ENCODE measurements around the gene CTIF.

CTIF gene

GRCh38 chr18:48752928-48753327 is 214.1 kb downstream of the CTIF start:
- no peaks in the 10 kb centered on the region for H3K4me1 ChIP-seq (ENCODE audit: low read length)
- H3K4me3 ChIP-seq (ENCODE audit: low read length), result no peak overlapping the region
- H3K27ac ChIP-seq (ENCODE audit: low read length), result no peak overlapping the region
- no peak overlapping the region for H3K4me2 ChIP-seq (ENCODE audit: low read depth, low read length)
- no peaks in the 10 kb centered on the region for H3K36me3 ChIP-seq (replicated peaks; ENCODE audit: insufficient read depth, low read length)
- no peak for DNase-seq
- TF ChIP-seq CTCF (IDR thresholded peaks at IDR 0.05; ENCODE audit: low read length) (no peak), EZH2phosphoT487 (IDR thresholded peaks at IDR 0.05; ENCODE audit: low read length) (no peak), EZH2 (optimal IDR thresholded peaks at IDR 0.05; ENCODE audit: low read depth, low read length) (no peak)
- no peaks in the 10 kb centered on the region for H3K79me2 ChIP-seq (ENCODE audit: low read length)
- H3K9me3 ChIP-seq (replicated peaks; ENCODE audit: insufficient read depth, low read length), result no peaks in the 10 kb centered on the region
- H3F3A ChIP-seq (ENCODE audit: insufficient read depth, low read length), result no peaks in the 10 kb centered on the region
- H3K9me2 ChIP-seq (replicated peaks; ENCODE audit: insufficient read depth, low read length), result no peaks in the 10 kb centered on the region
- H4K20me1 ChIP-seq (ENCODE audit: insufficient read depth, low read length), result no peaks in the 10 kb centered on the region
- no peaks in the 10 kb centered on the region for H3K27me3 ChIP-seq (replicated peaks; ENCODE audit: insufficient read depth, low read length)
- H3K9ac ChIP-seq (ENCODE audit: low read length), result no peak overlapping the region
- H2AFZ ChIP-seq (ENCODE audit: low read length), result no peak overlapping the region

- no peaks in the 10 kb centered on the region for H3K36me3 ChIP-seq (replicated peaks; ENCODE audit: insufficient read depth, low read length)
- no peaks in the 10 kb centered on the region for H3K9me3 ChIP-seq (replicated peaks; ENCODE audit: insufficient read depth, low read length)
- H3K4me3 ChIP-seq (ENCODE audit: low read length), result no peak overlapping the region
- no peaks in the 10 kb centered on the region for H3K9me2 ChIP-seq (replicated peaks; ENCODE audit: insufficient read depth, low read length)
- H3K4me2 ChIP-seq (ENCODE audit: low read depth, low read length), result no peak overlapping the region
- H3F3A ChIP-seq (ENCODE audit: insufficient read depth, low read length), result no peaks in the 10 kb centered on the region
- H3K27ac ChIP-seq (ENCODE audit: low read length), result no peak overlapping the region
- no peak for DNase-seq
- no peak overlapping the region for H2AFZ ChIP-seq (ENCODE audit: low read length)
- no peaks in the 10 kb centered on the region for H4K20me1 ChIP-seq (ENCODE audit: insufficient read depth, low read length)
- no peak overlapping the region for H3K9ac ChIP-seq (ENCODE audit: low read length)
- no peaks in the 10 kb centered on the region for H3K27me3 ChIP-seq (replicated peaks; ENCODE audit: insufficient read depth, low read length)
- no peak for TF ChIP-seq EZH2phosphoT487 (IDR thresholded peaks at IDR 0.05; ENCODE audit: low read length)
- no peak for TF ChIP-seq CTCF (IDR thresholded peaks at IDR 0.05; ENCODE audit: low read length)
- TF ChIP-seq EZH2 (optimal IDR thresholded peaks at IDR 0.05; ENCODE audit: low read depth, low read length), result no peak
- no peaks in the 10 kb centered on the region for H3K79me2 ChIP-seq (ENCODE audit: low read length)
- H3K4me1 ChIP-seq (ENCODE audit: low read length), result no peaks in the 10 kb centered on the region
Measured at GRCh38 chr18:48753691-48754090, 214.9 kb downstream of the CTIF start.

- H3F3A ChIP-seq (ENCODE audit: insufficient read depth, low read length), result no peaks in the 10 kb centered on the region
- no peak for DNase-seq
- H3K4me2 ChIP-seq (ENCODE audit: low read depth, low read length), result no peak overlapping the region
- H3K9me3 ChIP-seq (replicated peaks; ENCODE audit: insufficient read depth, low read length), result no peaks in the 10 kb centered on the region
- H3K4me3 ChIP-seq (ENCODE audit: low read length), result no peak overlapping the region
- no peaks in the 10 kb centered on the region for H3K36me3 ChIP-seq (replicated peaks; ENCODE audit: insufficient read depth, low read length)
- no peak overlapping the region for H3K9ac ChIP-seq (ENCODE audit: low read length)
- H3K4me1 ChIP-seq (ENCODE audit: low read length), result no peaks in the 10 kb centered on the region
- no peaks in the 10 kb centered on the region for H4K20me1 ChIP-seq (ENCODE audit: insufficient read depth, low read length)
- no peak for TF ChIP-seq EZH2 (optimal IDR thresholded peaks at IDR 0.05; ENCODE audit: low read depth, low read length)
- no peak for TF ChIP-seq EZH2phosphoT487 (IDR thresholded peaks at IDR 0.05; ENCODE audit: low read length)
- no peak for TF ChIP-seq CTCF (IDR thresholded peaks at IDR 0.05; ENCODE audit: low read length)
- no peaks in the 10 kb centered on the region for H3K9me2 ChIP-seq (replicated peaks; ENCODE audit: insufficient read depth, low read length)
- H3K27me3 ChIP-seq (replicated peaks; ENCODE audit: insufficient read depth, low read length), result no peaks in the 10 kb centered on the region
- H2AFZ ChIP-seq (ENCODE audit: low read length), result no peak overlapping the region
- no peak overlapping the region for H3K27ac ChIP-seq (ENCODE audit: low read length)
- H3K79me2 ChIP-seq (ENCODE audit: low read length), result no peaks in the 10 kb centered on the region
Measured at GRCh38 chr18:48754559-48754958, 215.7 kb downstream of the CTIF start.

All from MM.1S (cell line).